Right renal pelvis (tissue), 4 donors: ENCODE results near the gene SH2D1B. TPM values are rescaled to one million over a fixed set of nuclear protein-coding genes. Genes with fewer than 3 reads are reported as not detected.

ENCODE experiments used
- DNase-seq, 4 donors: peaks; one replicate each; pipeline ENCODE4 v3.0.0-alpha.2; 2013; ENCODE audit warnings: low read depth in 4 of 4, low spot score in 3 of 4, missing footprints in 1 of 4
- polyA plus RNA-seq, 4 donors: library from polyadenylated mRNA; unstranded; fragments of 120-200 nt; gene quantifications; one replicate each; pipeline ENCODE4 v1.2.1, GENCODE V29; 2013; ENCODE audit not compliant: insufficient read length in 4 of 4

SH2D1B gene
- polyA plus RNA-seq, 4 donors = 0.14 to 0.49 (median 0.20) TPM

DNA sequence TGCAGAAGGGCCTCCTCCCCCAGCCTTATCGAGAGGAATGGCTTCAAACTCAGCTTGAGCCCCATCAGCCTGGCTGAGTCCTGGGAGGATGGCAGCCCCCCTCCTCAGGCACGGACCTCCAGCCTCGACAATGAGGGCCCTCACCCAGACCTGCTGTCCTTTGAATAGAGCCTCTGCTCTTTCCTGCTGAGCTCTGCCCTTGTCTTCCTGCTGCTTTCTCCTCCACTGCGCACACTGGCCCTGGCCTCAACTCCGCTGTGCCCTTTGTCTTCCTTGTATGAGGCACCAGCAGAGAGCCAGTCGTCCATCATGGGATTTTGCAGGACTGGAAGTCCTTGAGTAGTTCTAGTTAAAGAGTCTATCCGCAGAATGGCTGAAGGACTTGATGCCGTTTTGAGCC is 28.4 kb downstream of the SH2D1B start:
- no peak for DNase-seq

DNA sequence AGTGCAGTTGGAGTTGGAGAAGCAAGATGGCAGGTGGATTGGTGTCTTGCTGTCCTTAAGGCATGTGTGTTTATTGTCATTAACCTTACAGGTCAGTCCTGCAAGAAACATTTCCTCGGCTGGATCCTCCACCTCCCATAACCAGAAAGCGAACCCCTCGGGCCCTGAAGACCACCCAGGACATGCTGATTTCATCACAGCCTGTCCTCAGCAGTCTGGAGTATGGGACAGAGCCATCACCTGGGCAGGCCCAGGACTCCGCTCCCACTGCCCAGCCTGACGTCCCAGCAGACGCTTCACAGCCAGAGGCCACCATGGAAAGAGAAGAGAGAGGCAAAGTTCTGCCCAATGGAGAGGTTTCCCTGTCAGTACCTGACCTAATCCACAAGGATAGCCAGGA is 28.8 kb downstream of the SH2D1B start:
- no peak for DNase-seq

DNA sequence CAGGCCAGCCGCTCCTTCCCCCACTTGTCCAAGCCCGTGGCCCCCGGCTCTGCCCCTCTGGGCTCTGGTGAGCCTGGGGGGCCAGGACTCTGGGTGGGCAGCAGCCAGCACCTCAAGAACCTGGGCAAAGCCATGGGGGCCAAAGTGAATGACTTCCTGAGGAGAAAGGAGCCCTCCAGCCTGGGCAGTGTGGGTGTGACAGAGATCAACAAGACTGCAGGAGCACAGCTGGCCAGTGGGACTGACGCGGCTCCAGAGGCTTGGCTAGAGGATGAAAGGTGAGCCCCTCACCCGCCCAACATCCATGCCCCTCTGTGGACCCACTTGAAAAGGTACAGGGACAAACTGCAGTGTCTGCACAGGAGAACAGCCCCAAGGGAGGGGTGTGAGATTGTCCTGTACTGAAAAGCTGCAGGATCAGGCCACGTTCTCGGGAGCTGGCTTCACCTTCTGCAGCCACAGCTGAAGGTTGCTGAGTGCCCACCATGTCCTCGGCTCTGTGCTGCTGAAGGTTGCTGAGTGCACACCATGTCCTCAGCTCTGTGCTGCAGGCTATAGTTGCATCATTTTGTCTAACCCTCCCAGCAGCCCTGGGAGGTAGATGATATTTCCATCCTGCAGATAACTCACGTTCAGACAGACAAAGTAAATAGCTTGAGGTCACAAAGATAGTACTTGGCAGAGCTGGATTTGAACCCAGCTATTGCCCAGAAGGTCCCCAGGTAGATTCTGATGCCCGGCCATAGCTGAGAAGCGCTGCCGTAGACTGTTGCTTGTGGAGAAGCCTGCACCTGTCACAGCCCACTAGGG is 29.8 kb downstream of the SH2D1B start:
- no peak for DNase-seq

DNA sequence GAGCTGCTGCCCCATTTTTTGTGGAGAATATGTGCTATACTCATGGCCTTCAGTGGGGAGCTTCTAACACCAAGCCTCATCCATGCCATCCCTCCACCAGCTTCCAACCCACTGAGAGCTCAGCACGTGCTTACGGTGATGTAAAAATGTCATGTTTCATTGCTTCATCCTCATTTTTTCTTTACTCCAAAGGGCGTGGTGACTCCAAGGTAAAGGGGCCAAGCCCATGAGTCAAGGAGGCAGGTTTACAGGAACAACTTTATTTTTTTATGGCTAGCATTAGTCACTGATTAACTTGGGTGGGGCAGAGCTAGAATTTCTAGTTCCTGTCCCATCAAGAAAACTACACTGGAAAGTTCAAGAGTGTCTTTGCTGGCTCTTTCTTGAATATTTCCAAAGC is 30.6 kb downstream of the SH2D1B start, which contains the start of gene C1orf226:
Gene C1orf226 (plus strand): TSS at position 346 of the 400 bp plus-strand sequence. CDS start 174 bp downstream, outside the sequence.
- DNase-seq = no peak

DNA sequence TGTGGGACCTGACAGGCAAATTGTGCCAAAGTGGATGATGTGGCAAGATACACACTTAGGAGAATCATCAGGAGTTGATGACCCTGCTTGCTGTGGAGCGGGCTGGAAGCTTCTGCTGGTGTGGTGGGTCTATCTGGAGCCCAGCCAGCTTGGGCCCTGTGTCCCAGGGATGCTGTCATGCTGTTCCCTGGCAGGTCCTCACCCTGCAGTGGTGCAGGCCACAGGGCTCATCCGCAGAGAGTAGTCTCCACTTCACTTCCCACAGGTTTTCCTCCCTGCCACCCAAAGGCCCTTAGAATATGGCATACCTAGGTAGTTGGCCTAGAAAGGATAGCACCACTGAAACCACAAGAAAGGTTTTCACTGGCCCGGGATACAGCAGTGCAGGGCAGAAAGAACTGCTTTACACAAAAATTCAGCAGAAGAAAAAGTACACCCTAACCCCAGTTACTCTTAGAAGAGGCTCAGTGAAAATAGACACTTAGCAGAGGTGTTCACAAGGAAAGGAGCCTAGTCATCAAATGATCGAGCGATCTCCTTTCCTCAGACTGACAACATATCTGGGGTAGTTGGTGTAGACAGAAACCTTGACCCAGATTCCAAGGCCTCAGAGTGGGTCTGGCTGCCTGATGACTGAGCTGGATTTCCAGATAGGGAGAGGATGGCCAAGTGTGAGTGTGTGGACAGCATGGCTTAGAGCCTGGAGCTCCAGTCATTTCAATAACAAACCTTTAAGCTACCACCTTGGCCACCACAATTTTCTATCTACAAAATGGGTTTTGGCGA is 31.7 kb downstream of the SH2D1B start:
- DNase-seq = no peak

DNA sequence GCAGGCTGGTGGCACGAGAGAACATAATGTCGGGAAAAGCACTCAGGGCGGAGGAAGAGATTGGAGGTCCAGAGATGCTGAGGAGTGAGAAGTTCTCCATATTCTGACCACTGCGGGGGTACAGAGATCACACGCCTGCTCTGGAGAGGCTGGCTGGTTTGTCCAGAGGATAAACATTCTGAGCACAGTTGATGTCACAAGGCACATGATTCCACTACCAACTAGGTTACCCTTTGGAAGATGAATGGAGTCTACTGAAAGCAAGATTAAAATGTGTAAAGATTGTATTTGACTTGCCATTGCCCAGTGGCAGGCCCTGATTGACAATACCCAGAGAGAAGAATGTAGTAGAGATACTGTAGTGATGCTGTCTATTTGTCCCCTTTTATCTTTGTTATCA is 35.2 kb downstream of the SH2D1B start, which contains the start of gene SPATA46:
Gene SPATA46 (minus strand): TSS at position 164 of the 400 bp plus-strand sequence. CDS start 64 bp downstream, at position 100.
- DNase-seq = no peak

DNA sequence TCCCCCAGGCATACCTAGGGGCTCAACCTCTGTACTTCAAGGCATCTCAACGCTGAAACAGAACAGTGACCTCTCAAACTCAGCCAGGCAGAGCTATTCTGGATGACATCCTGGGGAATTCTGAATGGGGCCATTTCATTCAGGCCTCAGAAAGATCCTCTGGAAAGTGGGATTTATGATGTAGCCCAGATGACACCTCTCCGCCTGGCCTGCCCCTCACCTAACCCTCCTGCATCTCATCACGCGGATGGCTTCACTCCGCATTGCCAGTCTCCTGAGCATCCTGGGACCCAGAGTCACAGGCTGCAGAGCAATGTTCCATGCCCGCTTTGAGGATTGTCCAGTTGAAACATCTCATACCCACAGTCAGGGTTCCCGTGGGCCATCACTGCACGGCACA is 36.5 kb downstream of the SH2D1B start:
- DNase-seq = no peak

DNA sequence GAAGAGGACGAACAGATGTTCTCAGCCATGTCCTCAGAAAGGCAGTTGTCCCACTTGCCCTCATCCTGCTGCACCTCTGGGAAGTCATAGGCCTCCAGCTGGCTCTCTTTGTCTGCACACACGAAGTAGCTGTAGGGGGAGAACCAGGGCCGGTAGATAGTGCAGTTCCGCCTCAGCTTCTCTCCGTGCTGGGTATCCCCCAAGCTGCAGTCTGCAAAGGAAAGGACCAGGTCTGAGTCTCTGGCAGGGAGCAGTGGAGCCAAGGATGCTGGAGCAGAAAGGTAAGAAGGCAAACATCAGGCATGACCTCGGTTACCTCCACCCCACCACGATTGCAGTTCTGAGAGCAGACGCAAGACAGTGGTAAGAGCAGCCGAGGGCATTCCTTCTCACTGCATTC is 37.5 kb downstream of the SH2D1B start:
- no peak for DNase-seq

DNA sequence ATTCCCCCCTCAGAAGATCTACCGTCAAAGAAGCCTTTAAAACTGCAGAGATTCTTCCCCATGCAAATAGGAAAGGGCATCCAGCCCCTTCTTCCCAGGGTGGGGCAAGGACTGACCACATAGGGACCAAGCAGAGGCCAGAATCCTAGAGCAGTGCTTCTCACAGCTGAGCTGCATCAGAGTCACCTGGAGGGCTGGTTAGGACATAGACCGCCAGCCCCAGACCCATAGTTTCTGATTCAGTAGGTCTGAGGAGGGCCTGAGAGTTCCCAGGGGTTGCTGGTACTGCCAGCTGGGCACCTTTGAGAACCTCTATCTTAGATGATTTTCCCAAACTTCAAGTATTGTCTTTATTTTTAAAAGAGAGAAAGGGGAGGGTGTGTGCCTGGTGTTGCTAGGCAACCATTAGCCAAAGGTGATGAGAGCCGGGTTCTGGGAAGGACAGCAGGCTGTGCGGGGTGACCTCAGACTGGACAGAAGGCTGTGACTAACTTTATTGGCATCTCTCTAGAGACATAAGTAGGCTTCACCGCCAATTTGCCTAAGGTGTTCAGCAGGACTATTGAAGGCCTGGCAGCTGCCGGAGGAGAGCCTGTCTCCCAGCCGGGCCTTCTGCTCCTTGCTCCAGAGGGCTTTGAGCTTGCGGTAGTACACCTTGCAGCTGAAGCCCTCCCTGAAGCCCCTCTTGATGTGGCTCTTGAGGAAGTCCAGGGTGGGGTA is 38.2 kb downstream of the SH2D1B start:
- DNase-seq = no peak

DNA sequence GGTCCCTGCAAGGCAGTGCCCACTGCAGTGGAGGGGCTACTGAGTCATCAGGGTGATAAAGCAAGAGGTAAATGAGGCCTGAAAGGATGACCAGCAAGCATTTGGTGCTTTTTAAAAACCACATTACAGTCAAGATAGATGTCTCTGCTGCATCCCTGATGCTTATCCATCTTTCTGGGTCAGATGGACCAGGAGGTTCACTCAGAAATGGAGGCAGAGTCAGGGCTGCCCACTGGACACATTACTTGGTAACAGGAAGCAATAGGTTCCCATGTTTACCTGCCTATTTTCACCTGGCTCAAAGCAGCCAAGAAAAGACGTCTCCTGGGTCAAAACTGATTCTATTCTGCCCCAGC is 38.9 kb downstream of the SH2D1B start:
- DNase-seq = no peak

DNA sequence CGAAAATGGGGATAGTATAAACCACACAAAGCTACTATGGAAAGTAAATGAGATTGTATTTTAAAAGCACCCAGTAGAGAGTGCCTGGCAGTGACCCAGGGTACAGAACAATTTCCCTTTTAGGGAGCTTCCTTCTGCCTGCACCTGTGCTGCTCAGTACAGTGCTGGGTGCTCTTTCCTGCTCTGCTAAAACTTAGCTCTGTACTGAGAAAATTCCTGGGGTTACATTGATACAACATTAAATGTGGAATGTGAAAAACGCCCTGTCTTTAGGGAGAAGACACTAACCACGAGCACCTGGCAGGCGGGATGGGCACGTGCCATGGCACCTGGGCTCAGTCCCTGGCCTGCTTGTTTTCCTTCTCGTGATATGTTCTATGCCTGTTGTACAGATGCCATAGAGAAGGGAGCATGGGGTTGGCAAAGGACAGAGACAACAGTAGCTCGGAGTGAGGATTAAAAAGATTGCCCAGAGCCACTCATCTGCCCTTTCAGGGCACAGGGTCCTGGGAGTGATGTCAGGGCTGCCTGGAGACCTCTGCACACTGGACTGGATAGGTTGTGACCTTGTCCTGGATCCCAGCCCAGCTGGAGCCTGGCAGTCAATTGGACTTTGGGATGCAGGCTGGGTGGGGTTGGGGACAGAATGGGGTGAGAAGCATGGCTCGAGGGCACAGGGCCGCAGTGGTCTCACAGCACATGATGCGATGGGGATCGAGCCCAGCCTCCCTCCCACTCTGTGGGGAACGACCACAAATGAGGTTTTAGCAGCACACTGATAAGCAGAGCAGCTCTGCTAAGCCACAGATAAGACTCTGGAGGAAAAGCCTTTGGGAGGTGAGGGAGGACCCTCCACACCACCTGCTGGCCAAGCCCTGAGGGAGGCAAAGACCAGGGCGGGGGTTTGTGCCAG is 39.5 kb downstream of the SH2D1B start:
- DNase-seq = no peak

DNA sequence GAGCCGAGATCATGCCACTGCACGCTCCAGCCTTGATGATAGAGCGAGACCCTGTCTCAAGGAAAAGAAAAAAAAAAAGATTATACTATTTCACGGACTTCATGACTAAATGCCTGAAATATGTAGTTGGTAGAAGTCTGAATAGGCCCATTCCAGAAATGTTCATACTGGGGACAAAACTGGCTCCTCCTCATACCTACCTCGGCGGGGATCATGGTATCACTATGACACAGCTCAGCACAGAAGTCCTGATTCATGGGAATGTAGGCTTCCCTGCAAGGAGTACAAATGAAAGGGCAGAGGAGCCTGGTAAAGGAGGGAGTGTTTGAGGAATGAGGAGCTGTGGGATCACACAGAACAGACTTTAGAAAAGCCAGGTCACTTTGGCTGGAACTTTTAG is 40.3 kb downstream of the SH2D1B start:
- DNase-seq = no peak

DNA sequence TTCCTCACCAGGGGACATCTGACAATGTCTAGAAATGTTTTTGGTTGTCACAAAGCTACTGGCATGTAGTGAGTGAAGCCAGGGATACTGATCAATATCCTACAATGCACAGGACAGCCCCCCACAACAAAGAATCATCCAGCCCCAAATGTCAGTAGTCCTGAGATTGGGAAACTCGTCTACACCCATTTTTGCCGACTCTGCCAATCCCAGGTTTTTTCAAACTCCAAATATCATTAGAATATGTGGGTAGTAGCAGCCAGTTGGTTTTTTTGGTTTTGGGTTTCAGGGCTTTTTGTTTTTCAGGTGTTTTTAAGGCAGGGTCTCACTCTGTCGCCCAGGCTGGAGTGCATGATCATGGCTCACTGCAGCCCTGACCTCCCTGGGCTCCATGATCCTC is 41.2 kb downstream of the SH2D1B start:
- DNase-seq = no peak

DNA sequence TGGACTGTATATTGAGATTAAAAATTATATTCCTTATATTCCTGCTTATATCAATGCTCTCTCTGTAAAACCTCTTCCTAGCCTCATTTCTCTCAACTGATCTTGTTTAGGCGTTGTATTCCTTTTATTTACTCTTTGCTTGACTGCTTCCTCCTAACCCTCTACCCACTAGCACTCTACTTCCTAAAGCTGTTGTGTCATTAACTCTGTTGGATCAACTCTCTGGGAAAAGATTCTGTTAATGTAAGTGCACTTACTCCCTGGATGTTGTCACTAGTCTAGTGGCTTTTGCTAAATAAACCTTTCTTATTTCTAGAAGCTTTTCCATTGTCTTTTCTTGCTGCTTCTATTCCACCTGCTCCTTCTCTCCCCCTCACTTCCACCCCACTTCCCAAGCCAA is 41.8 kb downstream of the SH2D1B start:
- DNase-seq = no peak

DNA sequence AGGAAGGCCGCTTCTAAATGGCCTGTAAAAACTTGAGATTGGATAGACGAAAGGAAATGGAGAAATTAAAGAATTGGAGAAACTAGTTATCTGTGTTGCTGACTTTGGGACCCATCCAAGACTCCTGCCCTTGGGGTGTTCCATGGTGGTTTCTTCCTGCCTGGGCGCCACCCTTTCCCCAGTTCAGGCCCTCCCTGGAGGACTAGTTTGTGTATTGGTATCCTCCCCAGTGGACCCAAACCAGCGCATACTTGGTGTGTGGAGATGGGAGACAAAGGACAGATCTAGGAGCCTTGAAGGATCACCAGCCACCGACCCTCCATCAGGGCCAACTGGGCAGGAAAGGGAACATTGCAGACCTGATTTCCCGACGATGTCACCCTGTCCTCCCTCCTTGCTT is 42.4 kb downstream of the SH2D1B start:
- DNase-seq = no peak

DNA sequence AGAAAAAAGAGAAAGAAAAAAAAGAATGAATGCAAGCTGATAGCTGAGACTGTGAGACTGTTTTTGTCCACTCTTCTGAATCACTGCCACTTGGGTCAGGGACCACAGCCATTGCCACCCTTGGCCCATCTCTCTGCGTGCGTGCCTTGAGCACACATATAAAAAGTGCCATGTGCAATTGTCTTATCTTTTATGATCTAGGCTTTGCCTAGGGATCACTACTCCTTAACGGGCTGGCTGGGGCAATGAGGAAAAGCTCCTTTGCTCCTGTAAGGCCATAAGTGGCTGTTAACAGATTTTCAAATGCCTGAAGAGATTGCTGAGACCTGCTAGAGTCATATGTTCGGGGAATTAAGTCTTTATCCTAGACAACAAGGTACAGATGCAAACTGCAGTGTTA is 43.5 kb downstream of the SH2D1B start:
- no peak for DNase-seq

DNA sequence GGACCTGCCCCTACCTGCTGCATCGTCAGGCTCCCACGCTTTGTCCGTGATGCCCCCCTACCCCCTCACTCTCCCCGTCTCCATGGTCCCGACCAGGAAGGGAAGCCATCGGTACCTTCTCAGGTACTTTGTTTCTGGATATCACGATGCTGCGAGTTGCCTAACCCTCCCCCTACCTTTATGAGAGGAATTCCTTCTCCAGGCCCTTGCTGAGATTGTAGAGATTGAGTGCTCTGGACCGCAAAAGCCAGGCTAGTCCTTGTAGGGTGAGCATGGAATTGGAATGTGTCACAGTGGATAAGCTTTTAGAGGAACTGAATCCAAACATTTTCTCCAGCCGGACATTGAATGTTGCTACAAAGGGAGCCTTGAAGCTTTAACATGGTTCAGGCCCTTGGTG is 44.2 kb downstream of the SH2D1B start:
- DNase-seq = no peak

DNA sequence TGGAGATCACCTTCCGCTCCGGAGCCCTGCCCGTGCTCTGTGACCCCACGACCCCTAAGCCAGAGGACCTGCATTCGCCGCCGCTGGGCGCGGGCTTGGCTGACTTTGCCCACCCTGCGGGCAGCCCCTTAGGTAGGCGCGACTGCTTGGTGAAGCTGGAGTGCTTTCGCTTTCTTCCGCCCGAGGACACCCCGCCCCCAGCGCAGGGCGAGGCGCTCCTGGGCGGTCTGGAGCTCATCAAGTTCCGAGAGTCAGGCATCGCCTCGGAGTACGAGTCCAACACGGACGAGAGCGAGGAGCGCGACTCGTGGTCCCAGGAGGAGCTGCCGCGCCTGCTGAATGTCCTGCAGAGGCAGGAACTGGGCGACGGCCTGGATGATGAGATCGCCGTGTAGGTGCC is 44.9 kb downstream of the SH2D1B start:
- no peak for DNase-seq

DNA sequence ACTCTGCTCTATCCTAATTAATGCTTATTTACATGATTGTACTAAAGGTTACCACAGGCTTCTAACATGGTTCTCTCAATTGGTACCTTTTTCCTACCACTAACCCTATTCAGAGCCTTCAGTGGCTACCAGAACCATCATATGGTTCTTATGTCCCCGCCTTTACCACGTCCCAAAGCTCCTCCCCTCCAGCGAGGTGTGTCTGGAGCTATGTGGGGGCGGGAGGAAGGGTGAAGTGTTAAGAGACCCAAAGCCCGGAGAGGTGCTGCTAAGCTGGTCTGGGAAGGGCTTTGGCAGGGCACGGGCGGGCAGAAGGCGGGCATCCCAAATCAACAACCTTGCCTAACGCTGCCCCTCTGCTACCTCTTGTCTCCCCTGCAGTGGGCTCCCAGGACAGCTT is 45.3 kb downstream of the SH2D1B start:
- DNase-seq = no peak

DNA sequence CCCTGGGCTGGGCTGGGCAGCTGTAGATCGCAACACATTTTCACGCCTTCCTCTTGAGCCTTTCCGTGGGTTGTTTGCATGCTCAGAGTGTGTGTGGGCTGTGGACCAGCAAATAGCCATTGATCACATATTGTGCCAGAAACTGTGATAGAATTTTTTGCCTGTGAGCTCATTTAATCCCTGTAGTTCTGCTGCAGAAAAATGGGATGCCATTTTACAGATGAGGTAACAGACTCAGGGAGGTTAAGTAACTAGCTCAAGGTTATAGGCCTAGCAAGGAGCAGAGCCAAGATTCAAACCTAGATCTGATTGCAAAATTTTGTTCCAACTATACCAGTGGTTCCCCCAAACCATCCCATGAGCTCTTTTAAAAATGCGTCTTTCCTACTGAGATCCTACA is 45.8 kb downstream of the SH2D1B start:
- no peak for DNase-seq
